Measurements from ENCODE around the gene ASB18. TPM values are rescaled to one million over a fixed set of nuclear protein-coding genes. Genes with fewer than 3 reads are reported as not detected.

ASB18 gene
- polyA plus RNA-seq, 1 experiment = not detected

GRCh38 chr2:236306825-236307540 is 42.8 kb upstream of the ASB18 start:
- CTCF ChIA-PET = interaction anchor here (1.6 kb wide), 1 partner anchor 36 kb away, joined by 4 read pairs; no protein-coding TSS in a partner anchor
- no peak for DNase-seq (ENCODE audit: low read depth)
- POLR2A ChIA-PET = no interaction called here
- TF ChIP-seq CTCF (IDR thresholded peaks at IDR 0.05; ENCODE audit: insufficient read depth, low read depth, low read length) = no peak
- Histone ChIP-seq H3K4me3 (ENCODE audit: low read depth, low read length) (no peak overlapping the region), H3K27me3 (ENCODE audit: control insufficient read depth, insufficient read depth, low read length) (no peaks in the 10 kb centered on the region), H3K36me3 (ENCODE audit: control insufficient read depth, insufficient read depth, low read length) (no peaks in the 10 kb centered on the region)

GRCh38 chr2:236305964-236306605 is 41.9 kb upstream of the ASB18 start:
- no peak for DNase-seq (ENCODE audit: low read depth)
- CTCF ChIA-PET = interaction anchor here (1.6 kb wide), 1 partner anchor 37 kb away, joined by 4 read pairs; no protein-coding TSS in a partner anchor

GRCh38 chr2:236305531-236305930 is 41.3 kb upstream of the ASB18 start:
- Histone ChIP-seq H3K27me3 (ENCODE audit: control insufficient read depth, insufficient read depth, low read length) (no peaks in the 10 kb centered on the region), H3K4me3 (ENCODE audit: low read depth, low read length) (no peak overlapping the region), H3K36me3 (ENCODE audit: control insufficient read depth, insufficient read depth, low read length) (no peaks in the 10 kb centered on the region)
- CTCF ChIA-PET = interaction anchor here (1.6 kb wide), 1 partner anchor 37 kb away, joined by 4 read pairs; no protein-coding TSS in a partner anchor
- TF ChIP-seq CTCF (IDR thresholded peaks at IDR 0.05; ENCODE audit: insufficient read depth, low read depth, low read length) = no peak
- POLR2A ChIA-PET = no interaction called here
- no peak for DNase-seq (ENCODE audit: low read depth)

More at GRCh38 chr2:236305964-236306605, 41.9 kb upstream of the ASB18 start:
- no peaks in the 10 kb centered on the region for H3K36me3 ChIP-seq (ENCODE audit: control insufficient read depth, insufficient read depth, low read length)
- no peaks in the 10 kb centered on the region for H3K27me3 ChIP-seq (ENCODE audit: control insufficient read depth, insufficient read depth, low read length)
- TF ChIP-seq CTCF (IDR thresholded peaks at IDR 0.05; ENCODE audit: insufficient read depth, low read depth, low read length) = no peak
- H3K4me3 ChIP-seq (ENCODE audit: low read depth, low read length) = no peak overlapping the region
- POLR2A ChIA-PET = no interaction called here

- Histone ChIP-seq H3K36me3 (ENCODE audit: control insufficient read depth, insufficient read depth, low read length) (no peaks in the 10 kb centered on the region), H3K27me3 (ENCODE audit: control insufficient read depth, insufficient read depth, low read length) (no peaks in the 10 kb centered on the region), H3K4me3 (ENCODE audit: low read depth, low read length) (no peak overlapping the region)
- ChIA-PET CTCF (no interaction called here), POLR2A (no interaction called here)
- no peak for DNase-seq (ENCODE audit: low read depth)
- TF ChIP-seq CTCF (IDR thresholded peaks at IDR 0.05; ENCODE audit: insufficient read depth, low read depth, low read length) = no peak
These were observed 39.7 kb upstream of the ASB18 start for GRCh38 chr2:236303935-236304334.

- H3K27me3 ChIP-seq (ENCODE audit: control insufficient read depth, insufficient read depth, low read length) = no peaks in the 10 kb centered on the region
- no peaks in the 10 kb centered on the region for H3K36me3 ChIP-seq (ENCODE audit: control insufficient read depth, insufficient read depth, low read length)
- CTCF ChIA-PET = no interaction called here
- no peak for TF ChIP-seq CTCF (IDR thresholded peaks at IDR 0.05; ENCODE audit: insufficient read depth, low read depth, low read length)
- DNase-seq (ENCODE audit: low read depth) = no peak
- POLR2A ChIA-PET = interaction anchor here (0.6 kb wide), 1 partner anchor 296 kb away, joined by 4 read pairs; no protein-coding TSS in a partner anchor
- H3K4me3 ChIP-seq (ENCODE audit: low read depth, low read length) = no peak overlapping the region
These were observed 38.3 kb upstream of the ASB18 start for GRCh38 chr2:236302555-236302954.

Measured in BJ (cell line).